ENCODE measurements around the gene OTOP3.

The OTOP3 gene

GRCh38 chr17:74990581-74991105, 54.9 kb downstream of the OTOP3 start:
- no peak for DNase-seq

- no peak for DNase-seq
Observed at GRCh38 chr17:74992223-74992622, 56.5 kb downstream of the OTOP3 start.

GRCh38 chr17:74994440-74994839, 58.7 kb downstream of the OTOP3 start:
- no peak for DNase-seq

GRCh38 chr17:74995847-74996246, 60.1 kb downstream of the OTOP3 start:
- no peak for DNase-seq

- no peak for DNase-seq
Observed at GRCh38 chr17:74998783-74999182, 63.1 kb downstream of the OTOP3 start.

- DNase-seq, result no peak
Observed at GRCh38 chr17:74999523-74999922, 63.8 kb downstream of the OTOP3 start.

All from NCI-H345 (cell line).